Right cardiac atrium (tissue), 5 donors: ENCODE results near the gene NID2. TPM values are rescaled to one million over a fixed set of nuclear protein-coding genes. Genes with fewer than 3 reads are reported as not detected.

ENCODE experiments used
- ATAC-seq, 2 donors: fragments of 200-7000 bp; cut with Tn5 transposase; one replicate each; pipeline versions ENCODE4 v1.8.0 to v1.9.1; 2020; ENCODE audit warnings: moderate library complexity in 2 of 2, mild to moderate bottlenecking in 1 of 2
- DNase-seq, 3 donors: peaks; one replicate each; pipeline ENCODE4 v3.0.0-alpha.2; 2020
- H3K27ac ChIP-seq: one replicate; pipeline ENCODE4 v1.5.1; 2013; ENCODE audit warnings: mild to moderate bottlenecking, low read length, control low read depth, moderate library complexity
- H3K27me3 ChIP-seq: one replicate; pipeline ENCODE4 v1.6.1; 2013; ENCODE audit not compliant: control insufficient read depth, insufficient read depth
- H3K4me1 ChIP-seq: one replicate; pipeline ENCODE4 v1.6.1; 2013; ENCODE audit warnings: low read length; ENCODE audit not compliant: control insufficient read depth, insufficient read depth
- H3K4me3 ChIP-seq: one replicate; pipeline ENCODE4 v1.5.1; 2013; ENCODE audit warnings: low read length, control low read depth
- H3K9me3 ChIP-seq: one replicate; pipeline ENCODE4 v1.6.1; 2013; ENCODE audit warnings: low read length; ENCODE audit not compliant: control insufficient read depth
- WGBS: extraction: QIAGEN DNeasy Blood & Tissue Kit; methylation state at CpG from one replicate; pipeline ENCODE4 v1.1.7; 2013; 5-methylcytosine and 5-hydroxymethylcytosine counted together
- intact Hi-C, 4 donors: fragments of 100-400 bp; cut with DNase I; formaldehyde crosslinking; loops; one replicate each; pipeline versions ENCODE4 v1.11.0 to v1.14.0; 2022 to 2023
- long read RNA-seq, 4 donors: library from polyadenylated mRNA; unstranded; transcript quantifications; one replicate each; pipeline ENCODE4 v2.0.0, GENCODE V29; 2020 to 2021
- polyA plus RNA-seq: library from polyadenylated mRNA; stranded (reverse); fragments of 200-250 nt; gene quantifications from one replicate; pipeline ENCODE4 v1.2.3, GENCODE V29; 2013
- total RNA-seq, 4 donors: library from RNA; stranded (reverse); fragmentation: NEBNext Ultra II Directional; extraction: Animal tissue kit (Norgen Biotek cat#: 25700); gene quantifications; one replicate each; pipeline ENCODE4 v1.2.1, GENCODE V29; 2021
- donor health status: healthy with polysubstance abuse.
- donor health status: DM: no; HTN: yes; CAD: no.
- donor health status: DM: no; HTN: no; CAD: no.
- donor health status: DM: no; HTN: yes; CAD: no; lungs with severe emphysema.
- donor health status: DM: yes; HTN: yes; CAD: no.

The NID2 gene, protein sequence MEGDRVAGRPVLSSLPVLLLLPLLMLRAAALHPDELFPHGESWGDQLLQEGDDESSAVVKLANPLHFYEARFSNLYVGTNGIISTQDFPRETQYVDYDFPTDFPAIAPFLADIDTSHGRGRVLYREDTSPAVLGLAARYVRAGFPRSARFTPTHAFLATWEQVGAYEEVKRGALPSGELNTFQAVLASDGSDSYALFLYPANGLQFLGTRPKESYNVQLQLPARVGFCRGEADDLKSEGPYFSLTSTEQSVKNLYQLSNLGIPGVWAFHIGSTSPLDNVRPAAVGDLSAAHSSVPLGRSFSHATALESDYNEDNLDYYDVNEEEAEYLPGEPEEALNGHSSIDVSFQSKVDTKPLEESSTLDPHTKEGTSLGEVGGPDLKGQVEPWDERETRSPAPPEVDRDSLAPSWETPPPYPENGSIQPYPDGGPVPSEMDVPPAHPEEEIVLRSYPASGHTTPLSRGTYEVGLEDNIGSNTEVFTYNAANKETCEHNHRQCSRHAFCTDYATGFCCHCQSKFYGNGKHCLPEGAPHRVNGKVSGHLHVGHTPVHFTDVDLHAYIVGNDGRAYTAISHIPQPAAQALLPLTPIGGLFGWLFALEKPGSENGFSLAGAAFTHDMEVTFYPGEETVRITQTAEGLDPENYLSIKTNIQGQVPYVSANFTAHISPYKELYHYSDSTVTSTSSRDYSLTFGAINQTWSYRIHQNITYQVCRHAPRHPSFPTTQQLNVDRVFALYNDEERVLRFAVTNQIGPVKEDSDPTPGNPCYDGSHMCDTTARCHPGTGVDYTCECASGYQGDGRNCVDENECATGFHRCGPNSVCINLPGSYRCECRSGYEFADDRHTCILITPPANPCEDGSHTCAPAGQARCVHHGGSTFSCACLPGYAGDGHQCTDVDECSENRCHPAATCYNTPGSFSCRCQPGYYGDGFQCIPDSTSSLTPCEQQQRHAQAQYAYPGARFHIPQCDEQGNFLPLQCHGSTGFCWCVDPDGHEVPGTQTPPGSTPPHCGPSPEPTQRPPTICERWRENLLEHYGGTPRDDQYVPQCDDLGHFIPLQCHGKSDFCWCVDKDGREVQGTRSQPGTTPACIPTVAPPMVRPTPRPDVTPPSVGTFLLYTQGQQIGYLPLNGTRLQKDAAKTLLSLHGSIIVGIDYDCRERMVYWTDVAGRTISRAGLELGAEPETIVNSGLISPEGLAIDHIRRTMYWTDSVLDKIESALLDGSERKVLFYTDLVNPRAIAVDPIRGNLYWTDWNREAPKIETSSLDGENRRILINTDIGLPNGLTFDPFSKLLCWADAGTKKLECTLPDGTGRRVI (N-terminal part only)
- total RNA-seq: 10 to 100 TPM; 22.5 to 38.1 (median 29.2) TPM
- polyA plus RNA-seq: 18.9 TPM
- long read RNA-seq, donor 1, full-length matches to known transcripts: 4 of 20 reads
- long read RNA-seq, donor 1, partial matches to known transcripts: 13 of 20 reads
- long read RNA-seq, donor 1, other reads (novel, unspliced or antisense): 3 of 20 reads
- long read RNA-seq, donor 2, full-length matches to known transcripts: 3 of 12 reads
- long read RNA-seq, donor 2, partial matches to known transcripts: 7 of 12 reads
- long read RNA-seq, donor 2, other reads (novel, unspliced or antisense): 2 of 12 reads
- long read RNA-seq, donor 3, full-length matches to known transcripts: 3 of 28 reads
- long read RNA-seq, donor 3, partial matches to known transcripts: 13 of 28 reads
- long read RNA-seq, donor 3, other reads (novel, unspliced or antisense): 12 of 28 reads
- long read RNA-seq, donor 4, full-length matches to known transcripts: 3 of 8 reads
- long read RNA-seq, donor 4, partial matches to known transcripts: 4 of 8 reads
- long read RNA-seq, donor 4, other reads (novel, unspliced or antisense): 1 of 8 reads

DNA sequence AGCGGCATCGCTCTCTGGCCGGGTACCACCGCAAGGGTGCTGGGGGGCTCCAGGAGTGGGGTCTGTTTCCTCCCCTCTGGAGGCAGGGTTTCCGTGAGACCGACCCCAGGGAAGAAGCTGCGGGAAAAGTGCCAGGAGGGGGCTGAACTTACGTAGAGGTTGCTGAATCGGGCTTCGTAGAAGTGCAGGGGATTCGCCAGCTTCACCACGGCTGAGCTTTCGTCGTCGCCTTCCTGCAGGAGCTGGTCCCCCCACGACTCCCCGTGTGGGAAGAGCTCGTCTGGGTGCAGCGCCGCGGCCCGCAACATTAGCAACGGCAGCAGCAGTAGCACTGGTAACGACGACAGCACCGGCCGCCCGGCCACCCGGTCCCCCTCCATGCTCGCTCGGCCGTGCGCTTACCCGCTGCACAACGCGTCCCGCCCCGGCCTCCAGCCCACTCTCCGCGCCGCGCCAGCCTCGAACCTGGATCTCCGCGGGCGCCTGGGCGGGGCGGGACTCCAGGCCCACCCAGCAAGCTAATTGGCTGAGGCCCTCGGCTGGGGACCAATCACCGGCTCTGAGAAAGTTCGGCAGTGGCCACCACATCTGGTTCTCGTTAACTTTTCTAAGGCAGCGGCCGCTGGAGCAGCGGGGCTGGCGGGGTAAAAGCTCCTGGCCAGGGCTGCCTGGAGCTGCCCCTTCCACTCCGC is at the start of gene NID2:
Gene NID2 (minus strand): TSS at position 445 of the 692 bp plus-strand sequence. CDS start 65 bp downstream, at position 380.
- H3K4me3 ChIP-seq: peak within 1 kb of the TSS; percentile 71
- ATAC-seq (peak; percentile 95 to 97), DNase-seq (peak; percentile 89 to 96 (median 95))
- H3K4me1 ChIP-seq: no peaks in the 10 kb centered on the region
- WGBS: under 1% methylated on average over 57 of the region's 57 CpGs
- intact Hi-C loops: loop anchor here in 3 of 4 donors (5.0 to 10.0 kb wide), 4 partner anchors 36 to 61 kb away; no protein-coding TSS in a partner anchor
- H3K27me3 ChIP-seq: no peaks in the 10 kb centered on the region
- H3K9me3 ChIP-seq: no peaks in the 10 kb centered on the region
- H3K27ac ChIP-seq: peak within 1 kb of the TSS; percentile 71

DNA sequence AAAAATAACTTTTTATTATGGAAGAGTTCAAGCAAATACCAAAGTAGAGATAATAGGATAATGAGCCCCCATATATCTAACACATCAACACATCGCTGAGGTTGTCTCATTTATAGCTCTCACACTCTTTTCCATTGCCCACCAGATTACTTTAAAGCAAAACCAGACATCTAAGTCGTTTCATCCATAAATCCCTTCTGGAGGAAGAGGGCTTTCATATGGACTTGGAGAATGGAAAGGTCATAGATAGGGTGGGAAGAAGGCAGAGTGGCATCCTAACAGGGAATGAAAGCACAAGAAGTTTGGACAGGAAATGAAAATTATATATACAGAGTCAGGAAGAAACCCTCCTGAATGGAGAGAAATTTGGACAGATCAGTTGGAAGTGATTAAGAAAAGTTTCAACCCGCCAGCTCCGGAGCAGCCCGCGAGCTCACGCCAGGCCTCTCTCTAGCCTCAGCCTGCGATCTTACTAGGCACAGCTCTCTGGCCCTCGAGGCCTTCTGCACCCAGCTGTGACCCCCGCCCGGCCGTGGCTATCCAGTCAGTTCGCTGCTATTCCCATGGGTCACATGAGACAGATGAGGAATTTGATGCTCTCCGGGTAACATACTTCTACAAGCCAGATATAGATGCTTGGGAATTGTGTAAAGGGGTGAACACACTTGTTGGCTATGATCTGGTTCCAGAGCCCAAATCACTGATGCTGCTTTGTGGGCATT is 48.4 kb upstream of the NID2 start:
- intact Hi-C loops: no loop called here
- no peak overlapping the region for H3K27ac ChIP-seq
- no peak for ATAC-seq

DNA sequence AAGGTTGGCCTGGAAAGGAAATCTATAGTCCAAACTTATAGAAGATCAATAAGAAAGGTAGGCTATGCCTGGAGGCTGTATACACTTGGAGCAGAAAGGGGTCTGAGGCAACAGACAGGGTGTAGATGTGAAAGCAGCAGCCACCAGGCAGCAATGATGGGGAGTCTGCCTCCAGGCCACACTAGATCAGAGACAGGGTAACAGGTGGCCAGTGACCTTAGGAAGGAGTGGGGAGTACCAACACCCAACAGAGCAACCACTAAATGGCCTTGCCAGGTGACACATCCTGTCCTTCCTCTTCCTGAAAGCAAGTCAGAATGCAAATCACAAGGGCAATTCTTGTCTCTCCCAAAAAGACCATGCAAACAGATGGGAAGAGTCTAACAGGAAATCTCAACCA is 46.4 kb upstream of the NID2 start:
- Histone ChIP-seq H3K4me3 (no peak overlapping the region), H3K27ac (no peak overlapping the region), H3K9me3 (no peaks in the 10 kb centered on the region), H3K27me3 (no peaks in the 10 kb centered on the region), H3K4me1 (no peaks in the 10 kb centered on the region)
- intact Hi-C loops: no loop called here
- DNase-seq (no peak), ATAC-seq (no peak)

More for the DNA sequence above, 48.4 kb upstream of the NID2 start:
- Histone ChIP-seq H3K4me3 (no peak overlapping the region), H3K9me3 (no peaks in the 10 kb centered on the region), H3K4me1 (no peaks in the 10 kb centered on the region), H3K27me3 (no peaks in the 10 kb centered on the region)
- peak in 1 of 3 donors; percentile 66 for DNase-seq
- WGBS: 53% methylated on average over 14 of the region's 14 CpGs

DNA sequence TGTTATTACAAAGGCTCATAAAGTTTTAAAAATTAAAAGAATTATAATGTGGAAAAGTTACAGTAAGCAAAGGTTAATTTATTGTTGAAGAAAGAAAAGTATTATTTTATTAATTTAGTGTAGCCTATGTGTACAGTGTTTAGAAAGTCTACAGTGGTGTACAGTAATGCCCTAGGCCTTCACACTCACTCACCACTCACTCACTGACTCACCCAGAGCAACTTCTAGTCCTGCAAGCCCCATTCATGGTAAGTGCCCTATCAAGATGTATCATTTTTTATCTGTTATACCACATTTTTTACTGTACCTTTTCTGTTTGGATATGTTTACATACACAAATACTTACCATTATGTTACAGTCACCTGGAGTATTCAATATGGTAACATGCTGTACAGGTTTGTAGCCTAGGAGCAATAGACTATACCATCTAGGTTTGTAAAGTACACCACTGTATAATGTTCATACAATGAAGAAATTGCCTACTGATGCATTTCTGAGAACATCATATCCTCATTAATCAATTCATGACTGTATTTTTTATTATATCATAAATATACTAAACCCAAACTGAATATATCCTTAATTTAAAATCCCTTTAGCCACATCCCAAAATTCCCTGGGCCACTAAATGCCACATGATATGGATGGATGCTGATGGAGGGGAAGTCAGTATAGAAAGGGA is 43.6 kb upstream of the NID2 start:
- H3K9me3 ChIP-seq: no peaks in the 10 kb centered on the region
- ATAC-seq (no peak), DNase-seq (no peak)

DNA sequence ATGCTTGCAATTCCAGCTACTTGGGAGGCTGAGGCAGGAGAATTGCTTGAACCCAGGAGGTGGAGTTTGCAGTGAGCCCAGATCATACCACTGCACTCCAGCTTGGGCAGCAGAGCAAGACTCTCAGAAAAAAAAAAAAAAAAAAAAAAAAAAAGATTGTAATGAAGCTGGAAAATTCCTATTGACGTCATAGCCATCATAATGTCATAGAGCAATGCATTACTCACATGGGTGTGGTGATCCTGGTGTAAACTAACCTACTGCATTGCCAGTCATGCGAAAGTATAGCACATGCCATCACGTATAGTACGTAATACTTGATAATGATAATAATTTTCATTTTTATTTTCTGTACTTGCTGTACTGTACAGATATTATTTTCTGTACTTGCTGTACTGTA is 42.7 kb upstream of the NID2 start:
- Histone ChIP-seq H3K27me3 (no peaks in the 10 kb centered on the region), H3K9me3 (no peaks in the 10 kb centered on the region), H3K27ac (no peak overlapping the region), H3K4me1 (no peaks in the 10 kb centered on the region), H3K4me3 (no peak overlapping the region)
- no peak for ATAC-seq
- intact Hi-C loops: no loop called here
- DNase-seq: no peak
- 94% methylated on average over 4 of the region's 4 CpGs for WGBS

More for the DNA sequence above, 43.6 kb upstream of the NID2 start:
- H3K27ac ChIP-seq: no peak overlapping the region
- H3K4me1 ChIP-seq: no peaks in the 10 kb centered on the region
- H3K27me3 ChIP-seq: no peaks in the 10 kb centered on the region
- no peak overlapping the region for H3K4me3 ChIP-seq
- intact Hi-C loops: no loop called here

DNA sequence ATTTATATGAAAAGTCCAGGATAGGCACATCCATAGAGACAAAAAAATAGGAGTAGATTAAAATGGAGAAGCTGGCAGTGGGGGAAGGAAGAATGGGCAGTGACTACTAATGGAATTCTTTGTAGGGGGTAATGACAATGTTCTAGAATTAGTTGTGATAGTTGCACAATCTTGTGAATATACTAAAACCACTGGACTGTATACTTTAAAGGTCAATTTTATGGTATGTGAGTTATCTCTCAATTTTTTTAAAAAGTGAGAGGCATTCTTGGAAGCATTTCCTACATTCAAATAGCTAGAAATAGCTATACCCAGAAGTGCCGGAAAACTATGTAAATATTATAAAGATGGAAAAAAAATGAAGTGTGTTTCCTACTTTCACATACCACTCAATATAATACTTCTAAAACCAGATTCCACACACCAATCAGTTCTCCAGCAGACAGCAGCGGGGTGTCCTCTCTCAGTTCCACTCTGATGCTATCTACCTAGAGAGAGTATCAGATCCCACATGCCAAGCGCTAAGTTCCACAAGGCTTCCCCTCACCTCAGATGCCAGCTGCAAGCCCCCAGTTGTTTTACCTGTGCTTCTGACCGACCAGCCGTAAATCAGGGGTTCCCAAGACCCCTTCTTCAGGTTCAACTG is 41.7 kb upstream of the NID2 start:
- Histone ChIP-seq H3K27ac (no peak overlapping the region), H3K4me1 (no peaks in the 10 kb centered on the region), H3K9me3 (no peaks in the 10 kb centered on the region), H3K27me3 (no peaks in the 10 kb centered on the region), H3K4me3 (no peak overlapping the region)
- no peak for ATAC-seq
- DNase-seq: no peak
- intact Hi-C loops: no loop called here
- 92% methylated on average over 5 of the region's 5 CpGs for WGBS

DNA sequence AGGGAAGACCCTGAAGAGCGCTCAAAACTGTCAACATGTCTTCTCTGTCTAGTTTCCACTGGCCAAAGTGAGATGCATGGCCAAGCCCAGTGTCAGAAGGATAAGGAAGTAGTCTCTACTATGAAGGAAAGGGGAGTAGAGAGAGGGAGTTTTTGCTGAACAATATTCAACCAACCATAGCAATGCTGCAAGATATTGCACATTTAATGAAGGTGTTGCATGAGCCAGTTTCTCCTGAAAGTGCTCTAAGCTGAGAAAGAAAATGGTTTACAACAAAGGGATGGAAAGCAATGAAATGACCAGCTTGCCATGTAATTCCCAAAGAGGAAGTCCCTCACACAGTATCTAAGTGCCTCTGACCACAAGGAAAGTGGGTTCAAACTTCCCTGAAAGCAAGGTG is 40.0 kb upstream of the NID2 start:
- no peak for ATAC-seq
- Histone ChIP-seq H3K27ac (no peak overlapping the region), H3K27me3 (no peaks in the 10 kb centered on the region), H3K4me3 (no peak overlapping the region), H3K9me3 (no peaks in the 10 kb centered on the region), H3K4me1 (no peaks in the 10 kb centered on the region)
- intact Hi-C loops: no loop called here
- no peak for DNase-seq
- 97% methylated on average over 1 of the region's 1 CpG for WGBS

DNA sequence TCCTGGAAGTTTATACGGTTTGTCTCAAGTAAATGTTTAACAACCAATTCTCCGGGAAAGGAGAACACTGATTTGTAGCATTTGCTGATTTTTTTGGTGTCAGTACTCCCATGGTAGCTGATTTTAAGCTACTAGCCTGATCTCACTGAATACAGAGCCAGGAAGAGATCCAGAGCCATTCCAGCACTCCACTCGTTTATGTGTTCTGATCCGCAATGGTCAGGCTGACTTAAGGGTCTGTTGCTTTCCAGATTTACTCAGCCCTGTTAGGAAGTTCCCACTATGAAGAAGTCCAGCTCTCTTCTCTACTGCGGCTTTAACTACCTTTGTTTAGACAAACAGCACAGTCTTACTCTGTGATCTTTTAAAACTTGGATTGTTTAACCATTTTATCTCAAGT is 38.0 kb upstream of the NID2 start:
- Histone ChIP-seq H3K27ac (no peak overlapping the region), H3K27me3 (no peaks in the 10 kb centered on the region), H3K4me3 (no peak overlapping the region), H3K4me1 (no peaks in the 10 kb centered on the region), H3K9me3 (no peaks in the 10 kb centered on the region)
- DNase-seq (no peak), ATAC-seq (peak in 1 of 2 donors; percentile 74)
- intact Hi-C loops: no loop called here
- WGBS: 51% methylated on average over 5 of the region's 5 CpGs
